Thoracic aorta (tissue), 2 donors: ENCODE results near the gene ULK2. TPM values are rescaled to one million over a fixed set of nuclear protein-coding genes. Genes with fewer than 3 reads are reported as not detected.
A peak's percentile ranks its signal among the peaks of the same experiment; 100 is the strongest.

ENCODE experiments used
- ATAC-seq: fragments of 150-250 bp; one replicate; pipeline ENCODE4 v1.8.0; 2017; ENCODE audit warnings: low read depth; ENCODE audit not compliant: insufficient number of reproducible peaks, low FRiP score
- DNase-seq: peaks from one replicate; pipeline ENCODE4 v3.0.0-alpha.2; 2020; ENCODE audit warnings: low spot score
- H3K27ac ChIP-seq, 2 donors: fragments of 200-600 bp; sonication (generic); 1 replicate in 1 of 2; 2 replicates in 1 of 2; pipeline ENCODE4 v1.5.1; 2016; ENCODE audit warnings: mild to moderate bottlenecking in 2 of 2, moderate library complexity in 2 of 2
- H3K27me3 ChIP-seq: fragments of 200-600 bp; sonication (generic); replicated peaks from 2 replicates; pipeline ENCODE4 v1.6.0; 2016; ENCODE audit warnings: mild to moderate bottlenecking; ENCODE audit not compliant: insufficient read depth
- H3K36me3 ChIP-seq: fragments of 200-600 bp; sonication (generic); one replicate; pipeline ENCODE4 v1.5.1; 2016
- H3K4me1 ChIP-seq, 2 donors: fragments of 200-600 bp; sonication (generic); 1 replicate in 1 of 2; 2 replicates in 1 of 2; pipeline versions ENCODE4 v1.5.1 to v1.6.0; 2016; ENCODE audit warnings: low read depth in 2 of 2, mild to moderate bottlenecking in 1 of 2; ENCODE audit not compliant: control insufficient read depth in 1 of 2
- H3K4me3 ChIP-seq: fragments of 200-600 bp; sonication (generic); 2 replicates; pipeline ENCODE4 v1.5.1; 2016; ENCODE audit warnings: mild to moderate bottlenecking
- H3K9me3 ChIP-seq: fragments of 200-600 bp; sonication (generic); 2 replicates; pipeline ENCODE4 v1.5.1; 2016
- CTCF ChIP-seq: fragments of 200-600 bp; sonication (generic); IDR thresholded peaks from one replicate; pipeline ENCODE4 v1.5.1; 2019; ENCODE audit warnings: antibody characterized with exemption
- total RNA-seq, 2 donors: library from RNA; depleted of rRNA; stranded (reverse); fragments of >200 nt; gene quantifications; one replicate each; pipeline versions ENCODE4 v1.1.0 to v1.2.3, GENCODE V29; 2016

ULK2 gene
- total RNA-seq, 2 donors from 2014 or later: 24.8 TPM

GRCh38 chr17:19812407-19812806 is 55.3 kb downstream of the ULK2 start:
- Histone ChIP-seq H3K4me1 (no peaks in the 10 kb centered on the region), H3K4me3 (no peak overlapping the region), H3K9me3 (no peaks in the 10 kb centered on the region), H3K27ac (no peak overlapping the region), H3K36me3 (peaks cover 7% of the 10 kb centered on the region), H3K27me3 (no peaks in the 10 kb centered on the region)
- ATAC-seq (no peak), DNase-seq (no peak)
- no peak for TF ChIP-seq CTCF

- Histone ChIP-seq H3K27ac (peak overlapping the region; percentile 32 to 57), H3K27me3 (no peaks in the 10 kb centered on the region), H3K36me3 (peaks cover 11% of the 10 kb centered on the region), H3K4me1 (peaks cover 0 to 13% of the 10 kb centered on the region in 2 donors), H3K4me3 (no peak overlapping the region), H3K9me3 (no peaks in the 10 kb centered on the region)
- DNase-seq: no peak
- ATAC-seq: peak; percentile 60
- no peak for TF ChIP-seq CTCF
Observed at GRCh38 chr17:19805006-19805405, 62.7 kb downstream of the ULK2 start.

GRCh38 chr17:19800571-19800970 is 67.2 kb downstream of the ULK2 start:
- peaks cover 0 to 12% of the 10 kb centered on the region in 2 donors for H3K4me1 ChIP-seq
- no peak overlapping the region for H3K27ac ChIP-seq
- ATAC-seq: no peak
- no peak overlapping the region for H3K4me3 ChIP-seq
- no peaks in the 10 kb centered on the region for H3K27me3 ChIP-seq
- DNase-seq: no peak
- TF ChIP-seq CTCF: no peak
- no peaks in the 10 kb centered on the region for H3K9me3 ChIP-seq
- H3K36me3 ChIP-seq: peaks cover 34% of the 10 kb centered on the region

- no peaks in the 10 kb centered on the region for H3K9me3 ChIP-seq
- H3K4me3 ChIP-seq: no peak overlapping the region
- peaks cover 38% of the 10 kb centered on the region for H3K36me3 ChIP-seq
- no peaks in the 10 kb centered on the region for H3K27me3 ChIP-seq
- DNase-seq (no peak), ATAC-seq (no peak)
- no peak for TF ChIP-seq CTCF
- peaks cover 0 to 4% of the 10 kb centered on the region in 2 donors for H3K4me1 ChIP-seq
- H3K27ac ChIP-seq: no peak overlapping the region
Observed at GRCh38 chr17:19799796-19800195, 67.9 kb downstream of the ULK2 start.

- DNase-seq (no peak), ATAC-seq (no peak)
- Histone ChIP-seq H3K4me3 (no peak overlapping the region), H3K4me1 (no peaks in the 10 kb centered on the region), H3K27me3 (no peaks in the 10 kb centered on the region), H3K36me3 (peaks cover 54% of the 10 kb centered on the region), H3K9me3 (no peaks in the 10 kb centered on the region), H3K27ac (no peak overlapping the region)
- TF ChIP-seq CTCF: no peak
Observed at GRCh38 chr17:19796457-19796856, 71.3 kb downstream of the ULK2 start.
